GM23338 (cell line): ENCODE measurements around the gene MIPEP. TPM values are rescaled to one million over a fixed set of nuclear protein-coding genes. Genes with fewer than 3 reads are reported as not detected.

Source experiments
- CREB1 ChIP-seq: fragments of 250-450 bp; sonication (Bioruptor Pico); IDR thresholded peaks from 2 replicates; pipeline ENCODE4 v1.5.0; 2020; ENCODE audit warnings: low read depth, mild to moderate bottlenecking, moderate library complexity
- CTCF ChIP-seq, 2 experiments: fragments of 200-600 bp in 1 of 2; sonication (generic) in 1 of 2; conservative IDR thresholded peaks; 2 replicates each; pipeline versions ENCODE4 v1.5.1 to v1.6.1; 2016 to 2017; ENCODE audit warnings: antibody characterized with exemption in 2 of 2, low read depth in 2 of 2, mild to moderate bottlenecking in 2 of 2, moderate library complexity in 1 of 2
- EZH2 ChIP-seq: fragments of 200-600 bp; sonication (generic); IDR thresholded peaks from one replicate; pipeline ENCODE4 v1.8.0; 2017; ENCODE audit warnings: antibody characterized with exemption, mild to moderate bottlenecking, low read depth; ENCODE audit not compliant: unreplicated experiment
- NANOG ChIP-seq: IDR thresholded peaks from 2 replicates; pipeline ENCODE4 v1.6.1; 2016; ENCODE audit warnings: antibody characterized with exemption, borderline replicate concordance
- ZNF331 ChIP-seq: fragments of 250-450 bp; sonication (Bioruptor Pico); IDR thresholded peaks from 2 replicates; pipeline ENCODE4 v1.5.0; 2020; ENCODE audit warnings: low read depth, mild to moderate bottlenecking, moderate library complexity
- ZNF462 ChIP-seq: fragments of 250-450 bp; sonication (Bioruptor Pico); IDR thresholded peaks from 2 replicates; pipeline ENCODE4 v1.5.0; 2020; ENCODE audit warnings: mild to moderate bottlenecking, moderate library complexity
- polyA plus RNA-seq: library from polyadenylated mRNA; unstranded; fragments of >200 nt; fragmentation: Nextera tagmentation; extraction: Ambion mirVana; gene quantifications from 2 replicates; pipeline ENCODE4 v1.2.1, GENCODE V29; 2016
- total RNA-seq: library from RNA; depleted of rRNA; stranded (reverse); fragments of >200 nt; shearing (Covaris generic); gene quantifications from 2 replicates; pipeline ENCODE4 v1.2.3, GENCODE V29; 2014
- TF ChIP-seq, protein P1 (sequence below): IDR thresholded peaks from 2 replicates; pipeline ENCODE4 v1.6.1; 2016; ENCODE audit warnings: antibody characterized with exemption
- TF ChIP-seq, protein P2 (sequence below): IDR thresholded peaks from one replicate; pipeline ENCODE4 v1.6.1; 2018; ENCODE audit warnings: antibody characterized with exemption; ENCODE audit not compliant: unreplicated experiment

MIPEP gene
- total and polyA plus RNA-seq, 2 experiments from 2014 or later: 20.8 to 22.5 TPM

GRCh38 chr13:23728807-23729206 lies 160.4 kb downstream of the MIPEP start (continued):
- TF ChIP-seq ZNF462 (CRISPR knock-in tag) (no peak), ZNF331 (no peak), EZH2 (no peak), CREB1 (CRISPR knock-in tag) (no peak), CTCF (conservative IDR thresholded peaks at IDR 0.05; ENCODE audit: low read depth in 2 of 2) (no peak), NANOG (no peak)
- TF ChIP-seq, protein P1, sequence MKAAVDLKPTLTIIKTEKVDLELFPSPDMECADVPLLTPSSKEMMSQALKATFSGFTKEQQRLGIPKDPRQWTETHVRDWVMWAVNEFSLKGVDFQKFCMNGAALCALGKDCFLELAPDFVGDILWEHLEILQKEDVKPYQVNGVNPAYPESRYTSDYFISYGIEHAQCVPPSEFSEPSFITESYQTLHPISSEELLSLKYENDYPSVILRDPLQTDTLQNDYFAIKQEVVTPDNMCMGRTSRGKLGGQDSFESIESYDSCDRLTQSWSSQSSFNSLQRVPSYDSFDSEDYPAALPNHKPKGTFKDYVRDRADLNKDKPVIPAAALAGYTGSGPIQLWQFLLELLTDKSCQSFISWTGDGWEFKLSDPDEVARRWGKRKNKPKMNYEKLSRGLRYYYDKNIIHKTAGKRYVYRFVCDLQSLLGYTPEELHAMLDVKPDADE: no peak
- TF ChIP-seq, protein P2, sequence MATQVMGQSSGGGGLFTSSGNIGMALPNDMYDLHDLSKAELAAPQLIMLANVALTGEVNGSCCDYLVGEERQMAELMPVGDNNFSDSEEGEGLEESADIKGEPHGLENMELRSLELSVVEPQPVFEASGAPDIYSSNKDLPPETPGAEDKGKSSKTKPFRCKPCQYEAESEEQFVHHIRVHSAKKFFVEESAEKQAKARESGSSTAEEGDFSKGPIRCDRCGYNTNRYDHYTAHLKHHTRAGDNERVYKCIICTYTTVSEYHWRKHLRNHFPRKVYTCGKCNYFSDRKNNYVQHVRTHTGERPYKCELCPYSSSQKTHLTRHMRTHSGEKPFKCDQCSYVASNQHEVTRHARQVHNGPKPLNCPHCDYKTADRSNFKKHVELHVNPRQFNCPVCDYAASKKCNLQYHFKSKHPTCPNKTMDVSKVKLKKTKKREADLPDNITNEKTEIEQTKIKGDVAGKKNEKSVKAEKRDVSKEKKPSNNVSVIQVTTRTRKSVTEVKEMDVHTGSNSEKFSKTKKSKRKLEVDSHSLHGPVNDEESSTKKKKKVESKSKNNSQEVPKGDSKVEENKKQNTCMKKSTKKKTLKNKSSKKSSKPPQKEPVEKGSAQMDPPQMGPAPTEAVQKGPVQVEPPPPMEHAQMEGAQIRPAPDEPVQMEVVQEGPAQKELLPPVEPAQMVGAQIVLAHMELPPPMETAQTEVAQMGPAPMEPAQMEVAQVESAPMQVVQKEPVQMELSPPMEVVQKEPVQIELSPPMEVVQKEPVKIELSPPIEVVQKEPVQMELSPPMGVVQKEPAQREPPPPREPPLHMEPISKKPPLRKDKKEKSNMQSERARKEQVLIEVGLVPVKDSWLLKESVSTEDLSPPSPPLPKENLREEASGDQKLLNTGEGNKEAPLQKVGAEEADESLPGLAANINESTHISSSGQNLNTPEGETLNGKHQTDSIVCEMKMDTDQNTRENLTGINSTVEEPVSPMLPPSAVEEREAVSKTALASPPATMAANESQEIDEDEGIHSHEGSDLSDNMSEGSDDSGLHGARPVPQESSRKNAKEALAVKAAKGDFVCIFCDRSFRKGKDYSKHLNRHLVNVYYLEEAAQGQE: no peak
